Endothelial cell of umbilical vein (primary cell): Measurements from ENCODE around the gene NR2C1. TPM values are rescaled to one million over a fixed set of nuclear protein-coding genes. Genes with fewer than 3 reads are reported as not detected.

Experiments used
- BruUV-seq: library from RNA; stranded (reverse); fragments of 400-500 nt; replicated peaks from 2 replicates; lab custom pipeline; 2021; lab: Mats Ljungman, UMichigan
- CTCF ChIA-PET: fragments of 300-600, 350-600 bp; sonication (Branson Sonifier 250); formaldehyde crosslinking; loops from one replicate; lab custom pipeline; 2021; ENCODE audit warnings: antibody characterized with exemption, inconsistent platforms; lab: Charles Lee
- POLR2A ChIA-PET: fragments of 300-600, 350-600 bp; sonication (Branson Sonifier 250); formaldehyde crosslinking; loops from one replicate; lab custom pipeline; 2021; ENCODE audit warnings: antibody characterized with exemption, inconsistent platforms; lab: Charles Lee
- DNase-seq: peaks from one replicate; pipeline ENCODE4 v3.0.0-alpha.2; 2011; ENCODE audit warnings: low read depth, low spot score
- FAIRE-seq: peaks from 2 replicates; lab custom pipeline; 2011; peaks lifted over from hg19 to GRCh38; lab: Jason Lieb, UNC
- H2AFZ ChIP-seq: 2 replicates; pipeline ENCODE4 v1.6.0; 2012; ENCODE audit warnings: low read depth, low read length, control low read depth, inconsistent platforms
- H3K27ac ChIP-seq: 2 replicates; pipeline ENCODE4 v1.5.1; 2011; ENCODE audit warnings: low read depth, mild to moderate bottlenecking, control low read depth, low read length, moderate library complexity; ENCODE audit not compliant: insufficient read depth
- H3K27me3 ChIP-seq, 2 experiments: 2 replicates each; pipeline versions ENCODE4 v1.6.0 to v1.6.1; 2011; ENCODE audit warnings: low read length in 2 of 2, mixed read lengths in 1 of 2; ENCODE audit not compliant: control insufficient read depth in 2 of 2, insufficient read depth in 2 of 2
- H3K36me3 ChIP-seq, 2 experiments: 2 replicates in 1 of 2; 3 replicates in 1 of 2; pipeline ENCODE4 v1.5.1; 2011; ENCODE audit warnings: low read length in 2 of 2, mild to moderate bottlenecking in 1 of 2, moderate library complexity in 1 of 2; ENCODE audit not compliant: control insufficient read depth in 2 of 2, insufficient read depth in 2 of 2; ENCODE audit errors: extremely low read depth in 1 of 2
- H3K4me1 ChIP-seq: 3 replicates; pipeline ENCODE4 v1.5.1; 2011; ENCODE audit warnings: mild to moderate bottlenecking, low read length; ENCODE audit not compliant: control insufficient read depth, insufficient read depth; ENCODE audit errors: extremely low read depth
- H3K4me2 ChIP-seq: 2 replicates; pipeline ENCODE4 v1.6.1; 2011; ENCODE audit warnings: low read length, control low read depth, mixed read lengths; ENCODE audit not compliant: insufficient read depth
- H3K4me3 ChIP-seq, 3 experiments: fragments of 200-600 bp in 1 of 3; sonication (generic), shearing (Covaris generic) in 1 of 3; replicated peaks in 1 of 3; 2 replicates each; pipeline ENCODE4 v1.5.1; 2011 to 2016; ENCODE audit warnings: control low read depth in 3 of 3, low read length in 3 of 3, mild to moderate bottlenecking in 2 of 3, inconsistent platforms in 1 of 3, low read depth in 1 of 3, moderate library complexity in 1 of 3; ENCODE audit not compliant: insufficient read depth in 1 of 3
- H3K79me2 ChIP-seq: 2 replicates; pipeline ENCODE4 v1.6.0; 2012; ENCODE audit warnings: low read length, inconsistent platforms; ENCODE audit not compliant: control insufficient read depth, insufficient read depth
- H3K9ac ChIP-seq: replicated peaks from 2 replicates; pipeline ENCODE3; 2011; ENCODE audit warnings: low read length, control low read depth; ENCODE audit not compliant: insufficient read depth; ENCODE audit errors: extremely low read depth
- H3K9me1 ChIP-seq: replicated peaks from 3 replicates; pipeline ENCODE4 v1.6.0; 2011; ENCODE audit warnings: mild to moderate bottlenecking, low read length; ENCODE audit not compliant: control insufficient read depth, insufficient read depth; ENCODE audit errors: extremely low read depth
- H3K9me3 ChIP-seq: replicated peaks from 2 replicates; pipeline ENCODE4 v1.5.1; 2012; ENCODE audit warnings: low read length, inconsistent platforms; ENCODE audit not compliant: control insufficient read depth, insufficient read depth
- H4K20me1 ChIP-seq: replicated peaks from 2 replicates; pipeline ENCODE3; 2011; ENCODE audit warnings: mild to moderate bottlenecking, low read length; ENCODE audit not compliant: control insufficient read depth, insufficient read depth; ENCODE audit errors: extremely low read depth
- CTCF ChIP-seq, 2 donors: IDR thresholded peaks; 1 replicate in 1 of 2; 2 replicates in 1 of 2; pipeline ENCODE4 v1.5.1; 2011; ENCODE audit warnings: low read length in 2 of 2, mild to moderate bottlenecking in 2 of 2, moderate library complexity in 2 of 2, control low read depth in 1 of 2, inconsistent platforms in 1 of 2, low read depth in 1 of 2; ENCODE audit not compliant: insufficient read depth in 1 of 2; ENCODE audit errors: extremely low read depth in 1 of 2
- EZH2 ChIP-seq: IDR thresholded peaks from 2 replicates; pipeline ENCODE4 v1.6.1; 2012; ENCODE audit warnings: borderline replicate concordance, low read depth, mild to moderate bottlenecking, moderate library complexity, low read length, inconsistent platforms; ENCODE audit not compliant: severe bottlenecking
- FOS ChIP-seq: IDR thresholded peaks from 2 replicates; pipeline ENCODE4 v1.6.1; 2011; ENCODE audit warnings: mild to moderate bottlenecking, low read length, moderate library complexity, borderline replicate concordance; ENCODE audit not compliant: insufficient read depth
- GATA2 ChIP-seq: IDR thresholded peaks from 2 replicates; pipeline ENCODE4 v1.7.0; 2011; ENCODE audit warnings: low read depth, mild to moderate bottlenecking, moderate library complexity, mixed read lengths, low read length; ENCODE audit not compliant: insufficient read length, insufficient read depth
- JUN ChIP-seq: IDR thresholded peaks from 2 replicates; pipeline ENCODE4 v1.6.1; 2011; ENCODE audit warnings: borderline replicate concordance, low read depth; ENCODE audit not compliant: insufficient read length, insufficient read depth
- MAX ChIP-seq: IDR thresholded peaks from 2 replicates; pipeline ENCODE4 v1.6.1; 2011; ENCODE audit not compliant: insufficient read depth, insufficient read length
- MYC ChIP-seq: IDR thresholded peaks from one replicate; pipeline ENCODE4 v1.6.1; 2011; ENCODE audit warnings: mild to moderate bottlenecking, low read depth, low read length
- POLR2A ChIP-seq: IDR thresholded peaks from 2 replicates; pipeline ENCODE4 v1.6.1; 2012; ENCODE audit warnings: low read depth, mild to moderate bottlenecking, control low read depth, low read length
- POLR2AphosphoS5 ChIP-seq: IDR thresholded peaks from 2 replicates; pipeline ENCODE4 v1.6.1; 2012; ENCODE audit warnings: low read depth, mild to moderate bottlenecking, control low read depth, low read length, moderate library complexity; ENCODE audit not compliant: insufficient read depth
- dilution Hi-C: fragments of 300-500 bp; cut with MboI; formaldehyde crosslinking; loops from one replicate; pipeline ENCODE4 v1.15.0; 2019; ENCODE audit warnings: low sequenced_read_pairs; ENCODE audit not compliant: extremely low pct_ligation_motif_present
- intact Hi-C: fragments of 100-400 bp; cut with micrococcal nuclease; formaldehyde crosslinking; loops from one replicate; pipeline ENCODE4 v1.10.0; 2022
- polyA plus RNA-seq, 4 experiments: library from polyadenylated mRNA; depleted of rRNA in 3 of 4; stranded (reverse) in 3 of 4; unstranded in 1 of 4; fragments of >200 nt; gene quantifications; 2 replicates each; pipeline versions ENCODE4 v1.2.1 to v1.2.3, GENCODE V29; 2011 to 2012; ENCODE audit warnings: missing spikeins in 1 of 4
- total RNA-seq: library from RNA; stranded (reverse); gene quantifications from 2 replicates; pipeline ENCODE4 v1.2.3, GENCODE V29; 2021

Gene NR2C1
- total and polyA plus RNA-seq, 2 donors (not counting 3 experiments of a cell fraction or from before 2014, with no cell fraction given) = 21.0 to 37.7 TPM

GRCh38 chr12:95105540-95105939, 32.1 kb upstream of the NR2C1 start:
- dilution Hi-C loops = loop anchor here (25.0 kb wide), 1 partner anchor 107 kb away; the partner anchor contains the start of genes FGD6 and VEZT
- Histone ChIP-seq H3K9ac (no peak overlapping the region), H3K79me2 (no peaks in the 10 kb centered on the region), H3K27ac (no peak overlapping the region), H3K4me3 (no peak overlapping the region), H3K36me3 (peaks cover 2 to 9% of the 10 kb centered on the region in 2 experiments), H3K4me1 (peaks cover 15% of the 10 kb centered on the region), H3K9me1 (no peaks in the 10 kb centered on the region), H2AFZ (no peak overlapping the region), H3K27me3 (no peaks in the 10 kb centered on the region), H4K20me1 (no peaks in the 10 kb centered on the region), H3K4me2 (no peak overlapping the region), H3K9me3 (no peaks in the 10 kb centered on the region)
- intact Hi-C loops = no loop called here
- FAIRE-seq (no peak), DNase-seq (no peak)
- TF ChIP-seq JUN = no peak
- no peak for TF ChIP-seq POLR2A
- TF ChIP-seq MAX = no peak
- no peak for TF ChIP-seq POLR2AphosphoS5
- no peak for TF ChIP-seq MYC
- TF ChIP-seq CTCF (IDR thresholded peaks at IDR 0.05; ENCODE audit: extremely low read depth in 1 of 2, insufficient read depth in 1 of 2, low read depth in 1 of 2, low read length in 2 of 2) = no peak
- no peak for TF ChIP-seq GATA2
- TF ChIP-seq EZH2 = no peak
- TF ChIP-seq FOS = no peak
- POLR2A ChIA-PET = no interaction called here
- CTCF ChIA-PET = interaction anchor here (0.8 to 1.9 kb wide), 2 partner anchors 12 to 32 kb away, joined by 3 to 4 read pairs; partner anchors contain the start of gene NR2C1
- no TSS peak for BruUV-seq
